ENCODE measurements around the gene JMJD8. TPM values are rescaled to one million over a fixed set of nuclear protein-coding genes. Genes with fewer than 3 reads are reported as not detected.
A peak's percentile ranks its signal among the peaks of the same experiment; 100 is the strongest.

The JMJD8 gene
- total and polyA plus RNA-seq, 9 of the 15 experiments (the other 6 are each of a cell fraction or from before 2014, with no cell fraction given), result 1.2 to 50.6 (median 29.3) TPM

DNA sequence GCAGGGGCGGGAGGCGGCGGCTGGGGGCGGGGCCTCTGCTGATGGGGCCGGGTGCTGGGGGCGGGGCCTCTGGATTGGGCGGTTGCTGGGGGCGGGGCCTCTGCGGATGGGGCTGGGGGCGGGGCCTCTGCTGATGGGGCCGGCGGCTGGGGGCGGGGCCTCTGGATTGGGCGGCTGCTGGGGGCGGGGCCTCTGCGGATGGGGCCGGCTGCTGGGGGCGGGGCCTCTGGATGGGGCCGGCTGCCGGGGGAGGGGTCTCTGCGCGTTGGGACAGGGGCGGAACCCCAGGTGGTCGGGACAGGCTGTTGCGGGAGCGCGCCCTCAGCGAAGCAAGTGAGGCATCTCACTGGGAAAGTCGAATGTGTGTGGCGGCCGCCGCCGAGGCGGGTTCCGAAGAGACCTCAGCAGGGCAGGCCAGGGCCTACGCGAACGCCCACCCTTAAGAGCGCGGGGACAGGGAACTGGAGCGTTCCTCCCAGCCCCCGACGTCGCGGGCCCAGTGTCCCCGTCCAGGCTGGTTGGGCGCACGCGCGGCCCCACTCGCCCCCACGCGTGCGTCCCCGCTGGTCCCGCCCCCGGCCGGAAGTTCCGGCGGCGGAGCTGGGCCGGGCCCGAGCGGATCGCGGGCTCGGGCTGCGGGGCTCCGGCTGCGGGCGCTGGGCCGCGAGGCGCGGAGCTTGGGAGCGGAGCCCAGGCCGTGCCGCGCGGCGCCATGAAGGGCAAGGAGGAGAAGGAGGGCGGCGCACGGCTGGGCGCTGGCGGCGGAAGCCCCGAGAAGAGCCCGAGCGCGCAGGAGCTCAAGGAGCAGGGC is 4.1 kb downstream of the JMJD8 start, which contains the start of gene STUB1 (continued):
- TF ChIP-seq, protein P1, sequence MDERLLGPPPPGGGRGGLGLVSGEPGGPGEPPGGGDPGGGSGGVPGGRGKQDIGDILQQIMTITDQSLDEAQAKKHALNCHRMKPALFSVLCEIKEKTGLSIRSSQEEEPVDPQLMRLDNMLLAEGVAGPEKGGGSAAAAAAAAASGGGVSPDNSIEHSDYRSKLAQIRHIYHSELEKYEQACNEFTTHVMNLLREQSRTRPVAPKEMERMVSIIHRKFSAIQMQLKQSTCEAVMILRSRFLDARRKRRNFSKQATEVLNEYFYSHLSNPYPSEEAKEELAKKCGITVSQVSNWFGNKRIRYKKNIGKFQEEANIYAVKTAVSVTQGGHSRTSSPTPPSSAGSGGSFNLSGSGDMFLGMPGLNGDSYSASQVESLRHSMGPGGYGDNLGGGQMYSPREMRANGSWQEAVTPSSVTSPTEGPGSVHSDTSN (CRISPR knock-in tag; IDR thresholded peaks at IDR 0.05; ENCODE audit: low read depth), result no peak
- TF ChIP-seq, protein P1 (tag; conservative IDR thresholded peaks at IDR 0.05; ENCODE audit: low read depth), result no peak
- TF ChIP-seq ZNF707 (CRISPR knock-in tag; conservative IDR thresholded peaks at IDR 0.05) (no peak), ZBTB40 (IDR thresholded peaks at IDR 0.05) (peak; percentile 83), ZBTB40 (CRISPR knock-in tag; IDR thresholded peaks at IDR 0.05) (no peak), TEAD1 (CRISPR knock-in tag; IDR thresholded peaks at IDR 0.05) (0 out of 4 replicates have a peak, but pooled peaks of 1 of the 2 experiments have one; percentile 13), CEBPG (CRISPR knock-in tag; IDR thresholded peaks at IDR 0.05) (no peak), CEBPG (tag; conservative IDR thresholded peaks at IDR 0.05 in 1 of 2, IDR thresholded peaks at IDR 0.05 in 1 of 2) (no peak), SIN3A (IDR thresholded peaks at IDR 0.05; ENCODE audit: borderline replicate concordance in 2 of 2, control insufficient read depth in 1 of 2, low read depth in 2 of 2, low read length in 2 of 2) (peak; percentile 20 to 58; a peak in 2 of 4 replicates), ZBTB2 (IDR thresholded peaks at IDR 0.05) (0 out of 2 replicates have a peak, but pooled peaks have one; percentile 62), MYC (IDR thresholded peaks at IDR 0.05; ENCODE audit: low read depth, low read length) (peak; percentile 64; the same call in 1 of the 2 replicates), MYC (CRISPR knock-in tag; IDR thresholded peaks at IDR 0.05; ENCODE audit: borderline replicate concordance, low read depth) (no peak)

Data from K562 (cell line).